Endothelial cell (in vitro differentiated cells): ENCODE measurements around the gene OCA2. TPM values are rescaled to one million over a fixed set of nuclear protein-coding genes. Genes with fewer than 3 reads are reported as not detected.

Experiments used
- DNase-seq: peaks from one replicate; pipeline ENCODE4 v3.0.0; 2021; ENCODE audit warnings: low spot score
- H3K27ac Mint-ChIP-seq: one replicate; pipeline ENCODE4 v1.8.0; 2021; ENCODE audit warnings: mixed read lengths, inconsistent platforms; ENCODE audit not compliant: unreplicated experiment
- H3K27me3 Mint-ChIP-seq: one replicate; pipeline ENCODE4 v1.8.0; 2021; ENCODE audit warnings: mild to moderate bottlenecking, moderate library complexity, mixed read lengths, inconsistent platforms; ENCODE audit not compliant: unreplicated experiment
- H3K36me3 Mint-ChIP-seq: one replicate; pipeline ENCODE4 v1.8.0; 2021; ENCODE audit warnings: mild to moderate bottlenecking, low read depth, mixed read lengths, inconsistent platforms; ENCODE audit not compliant: unreplicated experiment
- H3K4me1 Mint-ChIP-seq: one replicate; pipeline ENCODE4 v1.8.0; 2021; ENCODE audit warnings: mild to moderate bottlenecking, mixed read lengths, inconsistent platforms; ENCODE audit not compliant: unreplicated experiment
- H3K4me3 Mint-ChIP-seq: one replicate; pipeline ENCODE4 v1.8.0; 2021; ENCODE audit warnings: mild to moderate bottlenecking, mixed read lengths, inconsistent platforms; ENCODE audit not compliant: unreplicated experiment
- H3K9me3 Mint-ChIP-seq: one replicate; pipeline ENCODE4 v1.8.0; 2021; ENCODE audit warnings: mixed read lengths, inconsistent platforms; ENCODE audit not compliant: unreplicated experiment
- total RNA-seq: library from RNA; stranded (reverse); fragmentation: NEBNext Ultra II Directional; extraction: Animal tissue kit (Norgen Biotek cat#: 25700); gene quantifications from one replicate; pipeline ENCODE4 v1.2.1, GENCODE V29; 2021; ENCODE audit not compliant: unreplicated experiment
- TF ChIP-seq, protein P1 (sequence below): fragments of 200-600 bp; sonication (generic); IDR thresholded peaks from one replicate; pipeline ENCODE4 v1.5.0; 2021; ENCODE audit warnings: antibody characterized with exemption; ENCODE audit not compliant: unreplicated experiment

Gene OCA2
- total RNA-seq, 1 donor from 2014 or later, result not detected

- no peak overlapping the region for H3K4me3 Mint-ChIP-seq
- DNase-seq, result no peak
- peaks cover 12% of the 10 kb centered on the region for H3K4me1 Mint-ChIP-seq
- H3K9me3 Mint-ChIP-seq, result no peaks in the 10 kb centered on the region
- TF ChIP-seq, protein P1, sequence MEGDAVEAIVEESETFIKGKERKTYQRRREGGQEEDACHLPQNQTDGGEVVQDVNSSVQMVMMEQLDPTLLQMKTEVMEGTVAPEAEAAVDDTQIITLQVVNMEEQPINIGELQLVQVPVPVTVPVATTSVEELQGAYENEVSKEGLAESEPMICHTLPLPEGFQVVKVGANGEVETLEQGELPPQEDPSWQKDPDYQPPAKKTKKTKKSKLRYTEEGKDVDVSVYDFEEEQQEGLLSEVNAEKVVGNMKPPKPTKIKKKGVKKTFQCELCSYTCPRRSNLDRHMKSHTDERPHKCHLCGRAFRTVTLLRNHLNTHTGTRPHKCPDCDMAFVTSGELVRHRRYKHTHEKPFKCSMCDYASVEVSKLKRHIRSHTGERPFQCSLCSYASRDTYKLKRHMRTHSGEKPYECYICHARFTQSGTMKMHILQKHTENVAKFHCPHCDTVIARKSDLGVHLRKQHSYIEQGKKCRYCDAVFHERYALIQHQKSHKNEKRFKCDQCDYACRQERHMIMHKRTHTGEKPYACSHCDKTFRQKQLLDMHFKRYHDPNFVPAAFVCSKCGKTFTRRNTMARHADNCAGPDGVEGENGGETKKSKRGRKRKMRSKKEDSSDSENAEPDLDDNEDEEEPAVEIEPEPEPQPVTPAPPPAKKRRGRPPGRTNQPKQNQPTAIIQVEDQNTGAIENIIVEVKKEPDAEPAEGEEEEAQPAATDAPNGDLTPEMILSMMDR, result no peak
- H3K36me3 Mint-ChIP-seq, result no peaks in the 10 kb centered on the region
- no peak overlapping the region for H3K27ac Mint-ChIP-seq
- peaks cover 3% of the 10 kb centered on the region for H3K27me3 Mint-ChIP-seq
These were observed 327.2 kb downstream of the OCA2 start for GRCh38 chr15:27771892-27772291.

DNA sequence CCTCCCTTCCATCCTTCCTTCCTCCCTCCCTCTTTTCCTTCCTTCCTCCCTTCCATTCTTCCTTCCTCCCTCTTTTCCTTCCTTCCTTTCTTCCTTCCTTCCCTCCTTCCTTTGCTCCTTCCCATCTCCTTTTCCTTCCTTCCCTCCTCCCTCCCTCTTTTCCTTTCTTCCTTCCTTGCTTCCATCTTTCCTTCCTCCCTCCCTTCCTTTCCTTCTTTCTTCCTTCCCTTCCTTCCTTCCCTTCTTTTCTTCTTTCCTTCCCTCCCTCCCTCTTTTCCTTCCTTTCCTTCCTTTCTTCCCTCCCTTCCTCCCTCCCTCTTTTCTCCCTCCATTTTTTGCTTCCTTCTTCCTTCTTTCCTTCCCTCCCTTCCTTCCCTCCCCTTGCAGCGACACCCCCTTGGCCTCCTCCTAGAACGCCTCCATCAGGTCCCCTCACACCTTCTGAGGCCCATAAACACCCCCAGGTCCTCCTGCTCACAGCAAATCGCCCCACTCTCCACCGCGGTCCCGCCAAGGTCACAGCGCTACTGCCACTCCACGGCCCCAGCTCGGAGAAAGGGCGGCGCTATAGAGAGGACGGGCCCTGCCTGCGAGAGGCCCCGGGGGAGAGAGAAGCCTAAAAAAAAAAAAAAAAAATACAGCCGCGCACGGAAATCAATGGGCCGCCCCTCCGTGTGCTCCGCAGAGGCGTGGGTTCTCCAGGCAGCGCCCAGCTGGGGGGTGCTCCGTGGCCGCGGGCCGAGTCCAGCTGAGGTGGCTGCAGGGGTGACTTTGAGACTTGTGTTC is 328.2 kb downstream of the OCA2 start:
- TF ChIP-seq, protein P1, result no peak
- Mint-ChIP-seq H3K4me3 (no peak overlapping the region), H3K27ac (no peak overlapping the region), H3K9me3 (no peaks in the 10 kb centered on the region), H3K27me3 (peaks cover 5% of the 10 kb centered on the region), H3K4me1 (peaks cover 12% of the 10 kb centered on the region), H3K36me3 (no peaks in the 10 kb centered on the region)
- no peak for DNase-seq

DNA sequence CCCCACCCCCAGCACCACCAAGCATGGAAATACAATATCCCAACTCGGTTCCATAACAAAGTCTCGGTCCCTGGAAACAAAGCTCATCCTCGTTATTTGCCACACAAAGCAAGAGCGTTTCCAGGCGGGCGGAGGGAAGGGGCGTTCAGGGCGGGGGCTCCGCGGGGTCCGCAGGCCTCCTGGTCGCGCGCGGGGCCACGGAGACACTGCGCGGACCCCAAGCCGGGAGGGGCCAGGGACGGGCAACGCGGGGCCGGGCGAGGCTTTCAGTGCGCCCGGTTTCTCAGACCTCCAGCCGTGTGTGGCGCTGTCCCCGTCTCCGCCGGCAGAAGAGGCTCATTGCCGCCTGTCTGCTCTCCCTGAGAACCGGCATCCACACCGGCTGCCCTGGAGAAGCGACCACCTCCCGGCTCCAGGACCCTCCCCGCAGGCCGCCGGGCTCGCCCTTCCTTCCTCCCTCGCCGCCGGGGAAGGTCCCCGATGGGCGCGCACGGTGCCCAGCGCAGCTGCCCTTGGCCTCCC is 329.0 kb downstream of the OCA2 start:
- Mint-ChIP-seq H3K27ac (no peak overlapping the region), H3K4me1 (peaks cover 12% of the 10 kb centered on the region), H3K36me3 (no peaks in the 10 kb centered on the region), H3K4me3 (no peak overlapping the region), H3K9me3 (no peaks in the 10 kb centered on the region), H3K27me3 (peaks cover 5% of the 10 kb centered on the region)
- TF ChIP-seq, protein P1, result no peak
- no peak for DNase-seq

DNA sequence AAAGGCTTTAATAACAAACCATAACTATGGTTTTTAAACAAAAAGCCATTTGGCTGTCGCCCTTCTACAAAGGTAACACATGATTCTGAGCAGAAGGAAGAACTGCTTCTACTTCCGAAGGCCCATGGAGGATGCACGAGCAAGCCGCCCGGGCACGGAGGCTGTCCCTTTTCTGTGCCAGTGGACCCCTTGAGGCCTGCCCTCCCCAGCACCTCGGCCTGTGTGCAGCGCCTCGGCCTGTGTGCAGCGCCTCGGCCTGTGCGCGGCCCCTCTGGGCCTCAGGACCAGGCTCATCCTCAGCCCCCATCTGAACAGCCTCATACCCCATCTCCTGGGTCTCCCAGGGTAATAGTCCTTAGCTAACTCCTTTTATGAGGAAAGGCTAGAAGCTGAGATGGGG is 329.5 kb downstream of the OCA2 start:
- DNase-seq, result no peak
- no peaks in the 10 kb centered on the region for H3K36me3 Mint-ChIP-seq
- H3K4me1 Mint-ChIP-seq, result peaks cover 12% of the 10 kb centered on the region
- no peak overlapping the region for H3K4me3 Mint-ChIP-seq
- TF ChIP-seq, protein P1, result no peak
- H3K9me3 Mint-ChIP-seq, result no peaks in the 10 kb centered on the region
- H3K27ac Mint-ChIP-seq, result no peak overlapping the region
- H3K27me3 Mint-ChIP-seq, result peaks cover 5% of the 10 kb centered on the region
